Measurements from ENCODE around the gene COPS6. TPM values are rescaled to one million over a fixed set of nuclear protein-coding genes. Genes with fewer than 3 reads are reported as not detected.
A peak's percentile ranks its signal among the peaks of the same experiment; 100 is the strongest.

The COPS6 gene
- total and polyA plus RNA-seq, 5 donors, result 112 to 131 (median 119) TPM

DNA sequence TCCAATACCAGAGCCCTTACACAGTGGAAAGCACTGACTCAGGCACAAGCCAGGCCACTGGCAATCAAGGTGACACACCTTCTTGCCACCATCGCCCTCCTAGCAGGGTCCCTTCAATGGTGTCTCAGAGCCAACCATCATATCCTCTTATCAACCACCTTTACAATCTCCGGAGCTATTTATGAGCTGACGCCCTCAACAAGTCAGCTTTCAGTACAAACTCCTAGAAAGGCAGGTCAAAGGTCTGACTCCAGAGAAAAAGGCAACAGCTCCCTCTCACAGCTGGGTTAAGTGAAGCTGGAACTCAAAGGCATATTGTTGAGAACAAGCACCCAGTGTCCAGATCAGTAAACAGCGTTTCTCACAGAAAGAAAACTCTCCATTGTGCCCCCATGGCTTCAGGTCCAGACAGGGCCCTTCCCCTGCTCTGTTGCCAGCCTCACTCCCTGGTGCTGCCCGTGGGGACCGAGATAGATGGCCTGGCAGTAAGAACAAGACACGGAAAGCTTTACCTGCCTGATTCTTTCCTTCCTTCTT, 9.7 kb upstream of the COPS6 start:
- Histone ChIP-seq H3K27me3 (ENCODE audit: control insufficient read depth, insufficient read depth) (no peaks in the 10 kb centered on the region), H3K4me1 (ENCODE audit: control insufficient read depth, insufficient read depth, low read length) (peaks cover 3% of the 10 kb centered on the region), H3K4me3 (ENCODE audit: low read length) (no peak overlapping the region), H3K27ac (ENCODE audit: low read length) (no peak overlapping the region), H3K9me3 (ENCODE audit: control insufficient read depth, low read length) (no peaks in the 10 kb centered on the region)
- intact Hi-C loops (cut with DNase I), result no loop called here
- no peak for ATAC-seq
- WGBS, result 65% methylated on average over 7 of the region's 7 CpGs
- DNase-seq, result no peak

DNA sequence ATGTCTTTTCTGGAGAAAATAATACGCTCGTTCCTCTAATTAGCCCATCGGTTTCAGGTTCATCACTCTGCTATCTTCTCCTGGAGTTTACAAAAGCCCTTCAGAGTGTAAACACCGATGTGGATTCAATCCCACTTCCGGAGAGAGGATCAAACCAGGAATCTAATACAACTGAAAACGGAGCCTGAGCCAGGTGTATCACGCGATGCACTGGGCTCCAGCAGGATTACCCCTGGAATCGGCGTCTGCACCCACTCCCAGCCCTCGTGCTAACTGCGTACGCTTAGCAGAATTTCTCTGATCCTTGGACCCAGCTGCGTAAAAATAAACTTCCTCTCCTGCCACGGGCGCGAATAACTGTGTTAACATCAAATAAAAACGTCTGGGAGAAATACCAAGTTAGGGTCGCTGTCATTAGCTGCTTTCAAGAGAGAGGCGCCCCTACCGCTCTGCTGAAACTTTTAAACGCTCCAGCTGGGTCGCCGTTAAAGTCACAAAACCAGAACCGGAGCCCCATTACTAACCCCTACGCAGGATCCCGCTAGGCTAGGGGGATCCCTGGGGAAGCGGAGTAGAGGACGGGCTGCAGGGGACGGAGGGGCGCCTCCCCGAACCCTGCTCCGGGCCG, 7.7 kb upstream of the COPS6 start:
- H3K9me3 ChIP-seq (ENCODE audit: control insufficient read depth, low read length), result no peaks in the 10 kb centered on the region
- peak overlapping the region; percentile 76 for H3K4me3 ChIP-seq (ENCODE audit: low read length)
- peak in 1 of 2 donors; percentile 44 for ATAC-seq
- peak overlapping the region; percentile 60 for H3K27ac ChIP-seq (ENCODE audit: low read length)
- H3K27me3 ChIP-seq (ENCODE audit: control insufficient read depth, insufficient read depth), result no peaks in the 10 kb centered on the region
- intact Hi-C loops (cut with DNase I), result loop anchor here in 2 of 4 donors (10.0 kb wide), 1 partner anchor 86 kb away; no protein-coding TSS in a partner anchor
- H3K4me1 ChIP-seq (ENCODE audit: control insufficient read depth, insufficient read depth, low read length), result peaks cover 3% of the 10 kb centered on the region
- under 1% methylated on average over 34 of the region's 34 CpGs for WGBS
- no peak for DNase-seq

DNA sequence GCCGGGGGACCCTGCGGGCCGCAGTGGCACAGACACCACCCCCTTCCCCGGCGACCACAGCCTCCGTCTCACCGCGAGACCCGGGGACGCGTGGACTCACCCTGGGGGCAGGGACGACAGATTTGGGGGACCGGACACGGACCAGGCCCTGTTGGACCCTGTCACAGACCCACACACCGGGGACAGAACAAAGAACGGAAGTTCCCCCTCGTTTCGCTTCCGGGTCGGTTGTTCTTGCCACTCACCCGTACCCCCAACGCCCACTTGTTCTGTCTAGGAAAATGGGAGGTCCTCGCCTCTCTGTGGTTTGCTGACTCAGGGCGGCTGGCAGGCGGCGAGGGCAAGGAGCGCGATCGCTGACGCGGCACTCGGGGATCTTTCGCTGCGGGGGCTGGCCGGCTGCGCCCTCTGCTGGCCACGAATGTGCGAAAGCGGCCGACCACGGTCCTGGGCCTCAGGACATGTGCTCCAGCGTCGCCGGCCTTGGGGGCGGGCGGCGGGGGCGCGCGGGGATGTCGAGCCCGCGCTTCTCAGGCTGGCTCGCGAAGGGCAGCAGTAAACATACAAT, 7.2 kb upstream of the COPS6 start, which contains the start of gene ZNF3:
ZNF3 (minus strand) TSS at position 189 of the 568 bp plus-strand sequence. CDS start 4,366 bp downstream, outside the sequence.
- DNase-seq (peak; percentile 98 to 99 (median 99)), ATAC-seq (peak; percentile 95 to 97)
- no peaks in the 10 kb centered on the region for H3K27me3 ChIP-seq (ENCODE audit: control insufficient read depth, insufficient read depth)
- peaks cover 3% of the 10 kb centered on the region for H3K4me1 ChIP-seq (ENCODE audit: control insufficient read depth, insufficient read depth, low read length)
- H3K4me3 ChIP-seq (ENCODE audit: low read length), result peak within 1 kb of the TSS; percentile 76
- intact Hi-C loops (cut with DNase I), result loop anchor here in 2 of 4 donors (10.0 kb wide), 1 partner anchor 87 kb away; no protein-coding TSS in a partner anchor
- H3K9me3 ChIP-seq (ENCODE audit: control insufficient read depth, low read length), result no peaks in the 10 kb centered on the region
- H3K27ac ChIP-seq (ENCODE audit: low read length), result peak within 1 kb of the TSS; percentile 60
- WGBS, result under 1% methylated on average over 55 of the region's 55 CpGs

DNA sequence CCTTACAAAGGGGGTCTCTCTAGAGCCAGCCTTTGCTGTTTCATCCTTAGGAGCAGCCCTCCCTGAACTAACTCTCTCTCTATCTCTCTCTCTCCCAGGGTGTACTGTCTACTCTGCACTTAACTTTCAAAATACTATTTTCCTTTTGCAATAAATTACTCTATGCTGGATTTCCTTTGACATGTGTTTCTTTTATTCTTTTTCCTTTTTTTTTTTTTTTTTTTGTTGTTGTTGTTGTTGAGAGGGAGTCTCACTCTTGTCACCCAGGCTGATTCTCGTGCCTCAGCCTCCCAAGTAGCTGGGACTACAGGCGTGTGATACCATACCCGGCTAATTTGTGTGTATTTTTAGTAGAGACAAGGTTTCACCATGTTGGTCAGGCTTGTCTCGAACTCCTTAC, 5.8 kb upstream of the COPS6 start:
- no peak overlapping the region for H3K4me3 ChIP-seq (ENCODE audit: low read length)
- no peaks in the 10 kb centered on the region for H3K27me3 ChIP-seq (ENCODE audit: control insufficient read depth, insufficient read depth)
- H3K4me1 ChIP-seq (ENCODE audit: control insufficient read depth, insufficient read depth, low read length), result peaks cover 3% of the 10 kb centered on the region
- H3K27ac ChIP-seq (ENCODE audit: low read length), result peak overlapping the region; percentile 59
- no peaks in the 10 kb centered on the region for H3K9me3 ChIP-seq (ENCODE audit: control insufficient read depth, low read length)
- ATAC-seq, result no peak
- intact Hi-C loops (cut with DNase I), result loop anchor here in 2 of 4 donors (10.0 kb wide), 1 partner anchor 88 kb away; no protein-coding TSS in a partner anchor
- no peak for DNase-seq
- 52% methylated on average over 4 of the region's 4 CpGs for WGBS

DNA sequence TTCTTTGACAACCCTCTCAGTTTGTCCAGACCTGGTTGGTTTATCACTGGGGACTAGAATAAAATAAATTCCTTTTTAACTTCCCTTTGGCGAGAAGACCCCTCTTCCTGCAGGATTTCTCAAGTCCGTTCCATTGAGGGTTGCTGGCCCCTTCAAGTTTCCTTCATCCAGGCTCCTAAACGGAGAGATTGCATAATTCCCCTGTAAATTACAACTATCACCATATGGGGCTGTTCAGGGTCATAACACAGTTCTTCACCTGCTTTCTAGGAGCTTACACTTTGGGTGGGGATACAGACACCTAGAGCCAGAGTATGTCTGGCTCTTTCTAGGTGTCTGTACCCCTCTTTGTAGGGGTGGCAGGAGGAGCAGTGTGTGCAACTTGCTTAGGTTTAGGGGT, 3.3 kb upstream of the COPS6 start:
- no peaks in the 10 kb centered on the region for H3K27me3 ChIP-seq (ENCODE audit: control insufficient read depth, insufficient read depth)
- H3K4me3 ChIP-seq (ENCODE audit: low read length), result no peak overlapping the region
- DNase-seq (no peak), ATAC-seq (no peak)
- peaks cover 3% of the 10 kb centered on the region for H3K4me1 ChIP-seq (ENCODE audit: control insufficient read depth, insufficient read depth, low read length)
- WGBS, result 50% methylated on average over 3 of the region's 3 CpGs
- H3K27ac ChIP-seq (ENCODE audit: low read length), result no peak overlapping the region
- intact Hi-C loops (cut with DNase I), result loop anchor here in 2 of 4 donors (10.0 kb wide), 1 partner anchor 91 kb away; no protein-coding TSS in a partner anchor
- H3K9me3 ChIP-seq (ENCODE audit: control insufficient read depth, low read length), result no peaks in the 10 kb centered on the region

DNA sequence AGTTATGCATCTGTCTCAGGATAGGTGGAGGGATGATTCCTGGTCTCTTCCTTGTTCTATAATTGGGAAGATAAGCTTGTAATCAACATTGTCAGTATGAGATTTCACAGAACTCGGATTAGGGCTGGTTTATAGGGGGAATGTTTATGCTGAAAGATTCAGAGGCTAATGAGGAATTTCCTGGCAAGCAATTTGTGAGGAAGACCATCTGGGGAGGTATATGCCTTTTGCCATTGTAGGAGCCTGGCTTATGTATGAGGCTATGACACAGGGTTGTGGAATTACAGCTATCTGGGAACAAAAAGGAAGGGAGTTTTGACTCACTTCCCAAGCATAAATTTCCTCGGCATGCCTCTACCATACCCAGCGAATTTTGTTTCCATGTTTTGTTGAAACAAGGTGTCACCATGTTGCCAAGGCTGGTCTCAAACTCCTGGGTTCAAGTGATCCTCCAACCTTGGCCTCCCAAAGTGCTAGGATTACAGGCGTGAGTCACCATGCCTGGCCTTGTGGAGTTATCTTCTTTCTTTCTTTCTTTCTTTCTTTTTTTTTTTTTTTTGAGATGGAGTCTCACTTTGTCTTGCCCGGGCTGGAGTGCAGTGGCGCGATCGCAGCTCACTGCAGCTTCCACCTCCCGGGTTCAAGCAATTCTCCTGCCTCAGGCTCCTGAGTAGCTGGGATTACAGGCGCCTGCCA, 1.6 kb upstream of the COPS6 start:
- no peak for ATAC-seq
- 79% methylated on average over 10 of the region's 10 CpGs for WGBS
- DNase-seq, result no peak
- Histone ChIP-seq H3K9me3 (ENCODE audit: control insufficient read depth, low read length) (no peaks in the 10 kb centered on the region), H3K4me1 (ENCODE audit: control insufficient read depth, insufficient read depth, low read length) (peaks cover 3% of the 10 kb centered on the region), H3K27ac (ENCODE audit: low read length) (no peak overlapping the region), H3K4me3 (ENCODE audit: low read length) (no peak overlapping the region), H3K27me3 (ENCODE audit: control insufficient read depth, insufficient read depth) (no peaks in the 10 kb centered on the region)
- intact Hi-C loops (cut with DNase I), result loop anchor here in 2 of 4 donors (10.0 kb wide), 1 partner anchor 92 kb away; no protein-coding TSS in a partner anchor

DNA sequence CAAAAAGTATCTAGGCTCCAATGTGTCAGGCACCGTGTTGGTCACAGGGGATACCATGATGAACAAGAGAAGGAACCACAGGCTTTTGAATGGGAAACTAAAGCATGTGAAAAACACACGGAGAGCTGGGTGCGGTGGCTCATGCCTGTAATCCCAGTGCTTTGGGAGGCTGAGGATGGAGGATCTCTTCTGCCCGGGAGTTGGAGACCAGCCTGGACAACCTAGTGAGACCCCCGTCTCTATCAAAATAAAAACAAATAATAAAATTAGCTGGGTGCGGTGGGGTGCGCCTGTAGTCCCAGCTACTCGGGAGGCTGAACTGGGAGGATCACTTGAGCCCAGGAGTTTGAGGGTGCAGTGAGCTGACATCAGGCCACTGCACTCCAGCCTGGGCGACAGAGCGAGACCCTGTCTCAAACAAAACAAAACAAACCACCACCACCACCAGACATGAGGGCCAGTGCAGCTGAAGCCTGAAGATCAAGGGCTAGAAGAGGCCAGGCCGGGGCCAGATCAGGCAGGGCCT, 611 bp upstream of the COPS6 start:
- intact Hi-C loops (cut with DNase I), result loop anchor here in 2 of 4 donors (10.0 kb wide), 1 partner anchor 93 kb away; no protein-coding TSS in a partner anchor
- peaks cover 3% of the 10 kb centered on the region for H3K4me1 ChIP-seq (ENCODE audit: control insufficient read depth, insufficient read depth, low read length)
- H3K27ac ChIP-seq (ENCODE audit: low read length), result peak overlapping the region; percentile 71
- no peak for DNase-seq
- no peak for ATAC-seq
- H3K9me3 ChIP-seq (ENCODE audit: control insufficient read depth, low read length), result no peaks in the 10 kb centered on the region
- peak overlapping the region; percentile 79 for H3K4me3 ChIP-seq (ENCODE audit: low read length)
- WGBS, result 79% methylated on average over 11 of the region's 11 CpGs
- no peaks in the 10 kb centered on the region for H3K27me3 ChIP-seq (ENCODE audit: control insufficient read depth, insufficient read depth)

DNA sequence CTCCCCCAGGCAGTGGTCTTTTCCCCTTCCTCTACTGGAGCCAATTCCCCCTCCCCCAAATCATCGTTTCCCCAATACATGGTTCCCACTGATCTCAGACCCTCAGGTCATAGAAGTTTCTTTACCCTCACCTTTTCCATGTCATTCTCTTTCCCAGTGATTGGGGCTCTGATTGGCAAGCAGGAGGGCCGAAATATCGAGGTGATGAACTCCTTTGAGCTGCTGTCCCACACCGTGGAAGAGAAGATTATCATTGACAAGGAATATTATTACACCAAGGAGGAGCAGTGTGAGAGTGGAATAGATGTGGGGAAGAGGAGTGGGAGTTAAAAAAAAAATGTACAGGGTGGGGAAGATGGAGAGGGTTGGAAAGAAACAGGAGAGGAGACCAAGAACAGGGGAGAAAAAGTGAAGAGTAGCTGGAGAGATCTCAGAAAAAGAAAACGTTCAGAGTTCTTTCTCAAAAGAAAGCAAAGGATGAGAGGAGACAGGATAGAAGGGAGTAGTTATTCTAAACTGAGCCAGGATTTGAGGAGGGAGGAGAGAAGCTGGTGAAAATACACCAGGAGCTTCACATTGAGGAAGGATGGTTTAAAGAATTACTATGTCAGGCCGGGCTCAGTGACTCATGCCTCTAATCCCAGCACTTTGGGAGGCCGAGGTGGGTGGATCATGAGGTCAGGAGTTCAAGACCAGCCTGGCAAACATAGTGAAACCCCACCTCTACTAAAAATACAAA, 858 bp downstream of the COPS6 start:
- Histone ChIP-seq H3K27me3 (ENCODE audit: control insufficient read depth, insufficient read depth) (no peaks in the 10 kb centered on the region), H3K4me1 (ENCODE audit: control insufficient read depth, insufficient read depth, low read length) (peaks cover 3% of the 10 kb centered on the region), H3K27ac (ENCODE audit: low read length) (no peak overlapping the region), H3K9me3 (ENCODE audit: control insufficient read depth, low read length) (no peaks in the 10 kb centered on the region), H3K4me3 (ENCODE audit: low read length) (peak overlapping the region; percentile 79)
- DNase-seq, result no peak
- ATAC-seq, result no peak
- 31% methylated on average over 7 of the region's 7 CpGs for WGBS
- intact Hi-C loops (cut with DNase I), result loop anchor here in 2 of 4 donors (10.0 kb wide), 1 partner anchor 95 kb away; no protein-coding TSS in a partner anchor

DNA sequence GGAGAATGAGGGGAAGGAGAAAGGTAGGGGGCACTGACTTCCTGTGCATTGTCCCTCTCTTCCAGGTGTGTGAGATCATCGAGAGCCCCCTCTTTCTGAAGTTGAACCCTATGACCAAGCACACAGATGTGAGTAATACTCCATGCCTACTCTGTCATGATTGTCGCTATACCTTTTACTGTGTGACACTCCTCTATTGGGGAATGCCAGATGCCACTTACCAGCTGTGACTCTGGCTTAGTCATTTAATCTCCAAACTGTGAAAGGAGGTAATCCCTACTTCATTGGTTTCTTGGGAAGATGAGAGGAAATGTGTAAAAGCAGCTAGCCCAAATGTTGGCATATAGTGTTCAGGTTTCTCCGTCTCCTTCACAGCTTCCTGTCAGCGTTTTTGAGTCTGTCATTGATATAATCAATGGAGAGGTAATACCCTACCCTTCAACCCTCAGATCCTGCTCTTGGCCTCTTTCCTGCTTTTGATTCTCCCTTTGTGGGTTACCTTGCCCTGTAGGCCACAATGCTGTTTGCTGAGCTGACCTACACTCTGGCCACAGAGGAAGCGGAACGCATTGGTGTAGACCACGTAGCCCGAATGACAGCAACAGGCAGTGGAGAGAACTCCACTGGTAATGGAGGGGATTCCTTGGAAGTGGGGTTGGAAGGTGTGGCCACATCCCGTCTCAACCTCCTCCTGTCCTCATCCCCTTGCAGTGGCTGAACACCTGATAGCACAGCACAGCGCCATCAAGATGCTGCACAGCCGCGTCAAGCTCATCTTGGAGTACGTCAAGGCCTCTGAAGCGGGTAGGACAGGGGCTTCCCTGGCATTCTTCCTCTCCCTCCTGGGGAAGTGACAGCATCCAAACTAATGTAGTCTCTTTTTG, 2.0 kb downstream of the COPS6 start:
- ATAC-seq (no peak), DNase-seq (no peak)
- Histone ChIP-seq H3K9me3 (ENCODE audit: control insufficient read depth, low read length) (no peaks in the 10 kb centered on the region), H3K27me3 (ENCODE audit: control insufficient read depth, insufficient read depth) (no peaks in the 10 kb centered on the region), H3K4me1 (ENCODE audit: control insufficient read depth, insufficient read depth, low read length) (peaks cover 3% of the 10 kb centered on the region), H3K4me3 (ENCODE audit: low read length) (no peak overlapping the region), H3K27ac (ENCODE audit: low read length) (no peak overlapping the region)
- 87% methylated on average over 14 of the region's 14 CpGs for WGBS
- intact Hi-C loops (cut with DNase I), result no loop called here
